Measurements from ENCODE around the gene SRPK2.

- TF ChIP-seq CTCF (IDR thresholded peaks at IDR 0.05; ENCODE audit: poor library complexity, severe bottlenecking) (no peak), MXI1 (conservative IDR thresholded peaks at IDR 0.05; ENCODE audit: poor library complexity, severe bottlenecking) (no peak), SMC3 (conservative IDR thresholded peaks at IDR 0.05; ENCODE audit: poor library complexity) (no peak), POLR2AphosphoS5 (IDR thresholded peaks at IDR 0.05) (no peak), RAD21 (conservative IDR thresholded peaks at IDR 0.05) (no peak), EZH2 (IDR thresholded peaks at IDR 0.05; ENCODE audit: borderline replicate concordance, insufficient read depth, low read length, poor library complexity, severe bottlenecking) (no peak)
These were observed 11.7 kb downstream of the SRPK2 start for GRCh38 chr7:105376908-105377533.

All from neural cell (in vitro differentiated cells).